BE2C (cell line): ENCODE results near the gene CHRM2. TPM values are rescaled to one million over a fixed set of nuclear protein-coding genes. Genes with fewer than 3 reads are reported as not detected.
"Not testable (repeated sequence)": the region's sequence is repeated elsewhere in the genome, so short reads cannot be mapped to it uniquely, and the experiment has no call there.

Source experiments
- DNase-seq: peaks from one replicate; pipeline ENCODE4 v3.0.0-alpha.2; 2020
- H3K27me3 ChIP-seq: fragments of 250-450 bp; sonication (Bioruptor Pico); 2 replicates; pipeline ENCODE4 v1.5.1; 2020; ENCODE audit warnings: mild to moderate bottlenecking
- H3K36me3 ChIP-seq: fragments of 250-450 bp; sonication (Bioruptor Pico); 2 replicates; pipeline ENCODE4 v1.5.1; 2020; ENCODE audit warnings: mild to moderate bottlenecking
- H3K4me1 ChIP-seq: fragments of 250-450 bp; sonication (Bioruptor Pico); 2 replicates; pipeline ENCODE4 v1.5.1; 2020
- H3K4me3 ChIP-seq: 2 replicates; pipeline ENCODE4 v1.5.1; 2011; ENCODE audit warnings: low read depth, low read length
- H3K9me3 ChIP-seq: fragments of 250-450 bp; sonication (Bioruptor Pico); 2 replicates; pipeline ENCODE4 v1.5.1; 2020
- polyA plus RNA-seq: library from polyadenylated mRNA; unstranded; fragments of >200 nt; gene quantifications from one replicate; pipeline ENCODE4 v1.2.1, GENCODE V29; 2012; ENCODE audit warnings: low read depth, missing spikeins; ENCODE audit not compliant: insufficient read length, insufficient read depth
- TF ChIP-seq, protein P1 (sequence below): IDR thresholded peaks from 2 replicates; pipeline ENCODE4 v1.5.1; 2012; ENCODE audit warnings: mild to moderate bottlenecking, low read depth, low read length

CHRM2 gene
- 0.26 TPM for polyA plus RNA-seq

DNA sequence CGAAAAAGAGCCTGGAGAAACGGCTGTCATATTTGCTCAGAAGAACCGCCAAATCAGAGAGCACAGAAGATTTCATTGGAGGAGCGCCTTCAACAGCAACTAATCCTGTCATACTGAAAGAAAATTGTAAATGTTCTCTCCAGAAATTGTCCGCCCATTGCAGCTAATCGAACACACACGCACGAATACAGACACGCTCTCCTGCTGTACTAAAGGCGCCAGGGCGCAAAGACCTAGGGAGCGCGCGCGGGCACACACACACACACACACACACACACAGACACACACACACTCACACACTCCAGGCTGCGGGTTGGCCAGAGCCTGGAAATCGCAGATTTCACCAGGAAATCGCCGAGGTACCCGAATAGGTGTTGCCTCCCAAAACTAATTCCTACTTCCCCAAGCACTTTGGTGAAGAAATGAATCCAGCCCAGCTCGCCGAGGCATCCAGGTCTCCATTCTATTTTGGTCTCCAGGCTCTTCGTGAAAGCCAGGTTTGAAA lies at the start of gene CHRM2:
Gene CHRM2 (plus strand): TSS at position 157 of the 505 bp plus-strand sequence. CDS start 146,214 bp downstream, outside the sequence.
- TF ChIP-seq, protein P1, sequence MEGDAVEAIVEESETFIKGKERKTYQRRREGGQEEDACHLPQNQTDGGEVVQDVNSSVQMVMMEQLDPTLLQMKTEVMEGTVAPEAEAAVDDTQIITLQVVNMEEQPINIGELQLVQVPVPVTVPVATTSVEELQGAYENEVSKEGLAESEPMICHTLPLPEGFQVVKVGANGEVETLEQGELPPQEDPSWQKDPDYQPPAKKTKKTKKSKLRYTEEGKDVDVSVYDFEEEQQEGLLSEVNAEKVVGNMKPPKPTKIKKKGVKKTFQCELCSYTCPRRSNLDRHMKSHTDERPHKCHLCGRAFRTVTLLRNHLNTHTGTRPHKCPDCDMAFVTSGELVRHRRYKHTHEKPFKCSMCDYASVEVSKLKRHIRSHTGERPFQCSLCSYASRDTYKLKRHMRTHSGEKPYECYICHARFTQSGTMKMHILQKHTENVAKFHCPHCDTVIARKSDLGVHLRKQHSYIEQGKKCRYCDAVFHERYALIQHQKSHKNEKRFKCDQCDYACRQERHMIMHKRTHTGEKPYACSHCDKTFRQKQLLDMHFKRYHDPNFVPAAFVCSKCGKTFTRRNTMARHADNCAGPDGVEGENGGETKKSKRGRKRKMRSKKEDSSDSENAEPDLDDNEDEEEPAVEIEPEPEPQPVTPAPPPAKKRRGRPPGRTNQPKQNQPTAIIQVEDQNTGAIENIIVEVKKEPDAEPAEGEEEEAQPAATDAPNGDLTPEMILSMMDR, result no peak
- Histone ChIP-seq H3K9me3 (no peaks in the 10 kb centered on the region), H3K36me3 (no peaks in the 10 kb centered on the region), H3K27me3 (peaks cover 31% of the 10 kb centered on the region), H3K4me1 (peaks cover 7% of the 10 kb centered on the region; the same call in 1 of the 2 replicates), H3K4me3 (peak within 1 kb of the TSS; percentile 74)
- peak; percentile 34 for DNase-seq

DNA sequence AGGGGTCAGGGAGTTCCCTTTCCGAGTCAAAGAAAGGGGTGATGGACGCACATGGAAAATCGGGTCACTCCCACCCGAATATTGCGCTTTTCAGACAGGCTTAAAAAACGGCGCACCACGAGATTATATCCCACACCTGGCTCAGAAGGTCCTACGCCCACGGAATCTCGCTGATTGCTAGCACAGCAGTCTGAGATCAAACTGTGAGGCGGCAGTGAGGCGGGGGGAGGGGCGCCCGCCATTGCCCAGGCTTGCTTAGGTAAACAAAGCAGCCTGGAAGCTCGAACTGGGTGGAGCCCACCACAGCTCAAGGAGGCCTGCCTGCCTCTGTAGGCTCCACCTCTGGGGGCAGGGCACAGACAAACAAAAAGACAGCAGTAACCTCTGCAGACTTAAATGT lies 37.1 kb upstream of the CHRM2 start:
- not testable (repeated sequence) for H3K9me3 ChIP-seq, H3K4me1 ChIP-seq, H3K27me3 ChIP-seq, H3K4me3 ChIP-seq, DNase-seq, H3K36me3 ChIP-seq

DNA sequence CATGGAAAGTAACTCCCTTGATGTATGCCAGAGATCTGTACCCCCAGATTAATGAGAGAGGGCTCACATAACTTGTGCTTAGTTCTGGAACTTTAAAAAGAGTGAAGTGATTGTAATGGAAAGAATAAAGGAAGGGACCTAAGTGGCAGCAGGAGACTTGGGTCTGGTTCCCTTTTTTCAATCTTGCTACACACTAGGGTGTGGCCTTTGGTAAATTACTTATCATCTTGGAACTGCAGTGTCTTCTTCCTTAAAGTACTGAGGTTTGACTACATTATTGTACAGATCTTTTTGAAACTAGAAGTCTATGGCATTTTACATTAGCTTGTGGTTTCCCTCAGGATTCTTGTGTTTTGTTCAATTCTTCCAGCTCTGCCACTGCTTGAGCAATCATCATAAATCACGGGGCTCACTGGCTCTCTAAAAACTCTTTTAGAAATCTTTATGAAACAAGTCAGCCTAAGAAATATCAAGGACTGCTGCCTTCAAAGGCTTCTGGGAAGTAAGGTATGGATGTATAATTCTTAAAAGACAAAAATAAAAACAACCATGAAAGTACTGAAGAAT lies 22.5 kb upstream of the CHRM2 start:
- DNase-seq, result no peak
- TF ChIP-seq, protein P1, result no peak

DNA sequence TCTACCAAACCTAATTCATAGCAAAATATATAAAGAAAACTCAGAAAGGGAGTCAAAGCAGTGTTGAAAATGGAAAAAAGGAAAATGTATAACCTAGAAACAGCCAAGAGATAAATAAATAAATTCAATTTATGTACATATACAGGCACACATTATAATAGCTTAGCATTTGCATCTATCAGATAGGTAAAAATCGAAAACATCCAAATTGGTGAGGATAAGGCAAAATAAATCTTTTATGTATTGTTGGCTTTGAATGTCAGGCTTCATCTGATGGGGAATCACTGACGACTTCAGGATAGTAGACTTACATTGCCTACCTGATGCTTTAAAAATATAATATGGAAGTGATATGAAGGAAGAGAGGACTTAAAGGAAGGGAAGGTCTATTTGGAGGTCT lies 20.6 kb upstream of the CHRM2 start:
- Histone ChIP-seq H3K36me3 (no peaks in the 10 kb centered on the region), H3K27me3 (no peaks in the 10 kb centered on the region), H3K4me3 (no peak overlapping the region), H3K9me3 (no peaks in the 10 kb centered on the region), H3K4me1 (no peaks in the 10 kb centered on the region)
- TF ChIP-seq, protein P1, result no peak
- DNase-seq, result no peak

More for the DNA sequence above, 22.5 kb upstream of the CHRM2 start:
- no peaks in the 10 kb centered on the region for H3K4me1 ChIP-seq
- no peaks in the 10 kb centered on the region for H3K36me3 ChIP-seq
- no peaks in the 10 kb centered on the region for H3K9me3 ChIP-seq
- H3K27me3 ChIP-seq, result no peaks in the 10 kb centered on the region
- no peak overlapping the region for H3K4me3 ChIP-seq

DNA sequence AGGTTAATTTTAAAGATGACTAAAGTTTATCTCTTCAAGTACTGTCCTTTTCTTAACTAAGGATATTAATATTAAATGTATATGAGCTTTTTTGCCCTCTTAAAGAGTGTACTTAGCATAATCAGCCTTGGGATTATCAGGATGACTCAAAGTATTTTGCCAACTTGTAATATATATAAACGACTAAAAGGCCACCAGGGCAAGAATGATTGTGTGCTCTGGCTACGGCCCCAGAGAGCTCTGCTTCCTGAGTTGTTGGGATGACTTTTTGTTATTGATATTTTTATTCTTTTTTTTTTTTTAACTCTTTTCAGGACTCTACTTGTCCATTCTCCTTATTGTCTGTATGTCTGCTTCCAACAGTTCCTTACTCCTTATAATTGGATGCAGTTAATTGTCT lies 14.8 kb upstream of the CHRM2 start:
- Histone ChIP-seq H3K4me1 (no peaks in the 10 kb centered on the region), H3K4me3 (no peak overlapping the region), H3K9me3 (no peaks in the 10 kb centered on the region), H3K27me3 (no peaks in the 10 kb centered on the region), H3K36me3 (no peaks in the 10 kb centered on the region)
- TF ChIP-seq, protein P1, result no peak
- no peak for DNase-seq

DNA sequence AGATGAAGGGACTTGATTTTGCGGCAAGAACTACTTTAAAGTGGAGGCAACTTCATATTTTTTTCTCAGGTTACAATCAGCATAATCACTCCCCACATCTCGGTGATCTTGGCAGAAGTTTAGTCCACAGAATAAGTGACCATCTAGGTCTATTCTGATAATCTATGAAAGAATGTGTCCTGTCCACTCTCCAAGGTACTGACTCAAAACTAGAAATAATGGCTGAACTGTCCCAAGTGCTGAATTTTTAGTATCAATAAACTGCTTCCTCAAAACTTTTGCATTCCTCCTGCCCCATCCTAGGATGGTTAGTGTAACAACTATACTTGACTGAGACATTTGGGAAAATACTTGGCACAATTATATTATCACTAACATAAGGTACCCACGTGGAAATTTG lies 10.9 kb upstream of the CHRM2 start:
- Histone ChIP-seq H3K4me1 (no peaks in the 10 kb centered on the region), H3K27me3 (no peaks in the 10 kb centered on the region), H3K36me3 (no peaks in the 10 kb centered on the region), H3K4me3 (no peak overlapping the region), H3K9me3 (no peaks in the 10 kb centered on the region)
- DNase-seq, result no peak
- TF ChIP-seq, protein P1, result no peak

DNA sequence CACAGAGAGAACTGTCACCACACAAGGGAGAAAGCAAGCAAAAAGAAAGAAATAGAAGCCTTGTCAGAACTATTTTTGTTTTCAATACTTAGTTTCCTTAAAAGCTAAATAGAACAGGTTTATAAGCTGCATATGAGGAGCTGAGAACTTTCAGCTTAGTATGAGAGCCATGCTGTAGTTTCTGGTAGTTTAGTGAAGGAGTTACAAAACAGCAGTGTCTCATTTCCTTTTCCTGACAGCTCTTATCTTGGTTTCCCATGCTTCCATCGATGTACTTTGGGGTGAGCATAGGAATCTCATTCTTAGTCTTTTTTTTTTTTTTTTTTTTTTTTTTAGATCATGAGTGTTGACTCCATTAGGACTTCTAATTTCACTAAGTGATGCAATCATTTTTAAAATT lies 8.6 kb upstream of the CHRM2 start:
- H3K36me3 ChIP-seq, result no peaks in the 10 kb centered on the region
- no peaks in the 10 kb centered on the region for H3K9me3 ChIP-seq
- DNase-seq, result no peak
- no peak overlapping the region for H3K4me3 ChIP-seq
- TF ChIP-seq, protein P1, result no peak
- H3K4me1 ChIP-seq, result no peaks in the 10 kb centered on the region
- no peaks in the 10 kb centered on the region for H3K27me3 ChIP-seq
